Psoas muscle (tissue), 8 donors: ENCODE data around the gene GGT5. TPM values are rescaled to one million over a fixed set of nuclear protein-coding genes. Genes with fewer than 3 reads are reported as not detected.
A peak's percentile ranks its signal among the peaks of the same experiment; 100 is the strongest.
"Not testable (repeated sequence)": the region's sequence is repeated elsewhere in the genome, so short reads cannot be mapped to it uniquely, and the experiment has no call there.

ENCODE experiments used
- ATAC-seq, 4 donors: fragments of 200-7000 bp; cut with Tn5 transposase; one replicate each; pipeline ENCODE4 v1.9.1; 2020; ENCODE audit warnings: moderate library complexity in 3 of 4, mild to moderate bottlenecking in 2 of 4
- DNase-seq, 2 donors: peaks; one replicate each; pipeline ENCODE4 v3.0.0-alpha.2; 2020
- H3K27ac ChIP-seq: fragments of 200-600 bp; one replicate; pipeline ENCODE4 v1.8.0; 2022
- H3K27me3 ChIP-seq, 3 donors: fragments of 200-600 bp in 1 of 3; one replicate each; pipeline versions ENCODE4 v1.6.1 to v1.8.0; 2013 to 2022; ENCODE audit warnings: low read length in 2 of 3, mild to moderate bottlenecking in 2 of 3, moderate library complexity in 1 of 3; ENCODE audit not compliant: insufficient read depth in 3 of 3
- H3K36me3 ChIP-seq, 2 donors: fragments of 200-600 bp in 1 of 2; one replicate each; pipeline versions ENCODE4 v1.6.1 to v1.8.0; 2013 to 2022; ENCODE audit warnings: low read depth in 1 of 2, mild to moderate bottlenecking in 1 of 2, moderate library complexity in 1 of 2; ENCODE audit not compliant: insufficient read depth in 1 of 2
- H3K4me1 ChIP-seq: fragments of 200-600 bp; one replicate; pipeline ENCODE4 v1.8.0; 2022
- H3K4me3 ChIP-seq: fragments of 200-600 bp; one replicate; pipeline ENCODE4 v1.8.0; 2022; ENCODE audit warnings: mild to moderate bottlenecking
- H3K9me3 ChIP-seq: fragments of 200-600 bp; one replicate; pipeline ENCODE4 v1.8.0; 2022
- CTCF ChIP-seq: fragments of 200-600 bp; IDR thresholded peaks from one replicate; pipeline ENCODE4 v1.8.0; 2022; ENCODE audit warnings: antibody characterized with exemption
- WGBS, 3 donors: extraction: QIAGEN DNeasy Blood & Tissue Kit; methylation state at CpG; one replicate each; pipeline versions ENCODE4 v1.1.6 to v1.1.7; 2013; 5-methylcytosine and 5-hydroxymethylcytosine counted together
- intact Hi-C, 2 donors: fragments of 100-400 bp; cut with DNase I; formaldehyde crosslinking; loops; one replicate each; pipeline versions ENCODE4 v1.11.0 to v1.14.2; 2022
- polyA plus RNA-seq, 3 donors: library from polyadenylated mRNA; stranded (reverse); fragments of 200-250 nt; gene quantifications; one replicate each; pipeline ENCODE4 v1.2.3, GENCODE V29; 2013
- total RNA-seq, 4 donors: library from RNA; stranded (reverse); fragmentation: NEBNext Ultra II Directional in 2 of 4; extraction: Animal tissue kit (Norgen Biotek cat#: 25700) in 2 of 4; gene quantifications; one replicate each; pipeline versions ENCODE4 v1.2.1 to v1.2.4, GENCODE V29; 2021 to 2023
- donor health status: healthy with polysubstance abuse.
- donor health status: DM: no; HTN: no; CAD: no; lungs with moderate emphysema.
- donor health status: Bipolar disorder and iron deficiency.
- donor health status: healthy.
- donor health status: DM: yes; HTN: yes; CAD: no.
- donor health status: DM: no; HTN: no; CAD: no.
- donor health status: DM: no; HTN: no; CAD: no.
- donor health status: DM: yes; HTN: yes; CAD: no.

The GGT5 gene
- total and polyA plus RNA-seq, 7 donors = 7.3 to 13.7 (median 9.8) TPM

GRCh38 chr22:24183321-24184031 lies 61.4 kb downstream of the GGT5 start:
- peak; percentile 14 to 41 for DNase-seq
- intact Hi-C loops = no loop called here
- ATAC-seq = no peak

DNA sequence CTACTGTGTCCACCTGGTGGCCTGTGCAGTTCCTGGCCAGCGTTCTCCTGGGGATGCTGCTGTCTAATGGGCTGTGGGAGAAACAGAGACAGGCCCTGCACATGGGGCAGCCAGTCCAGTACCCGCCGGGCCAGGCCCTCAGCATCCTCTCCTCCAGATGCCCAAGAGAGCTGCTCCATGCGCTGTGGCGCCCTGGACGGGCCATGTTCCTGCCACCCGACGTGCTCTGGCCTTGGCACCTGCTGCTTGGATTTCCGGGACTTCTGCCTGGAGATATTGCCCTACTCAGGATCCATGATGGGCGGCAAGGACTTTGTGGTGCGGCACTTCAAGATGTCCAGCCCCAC lies 62.0 kb downstream of the GGT5 start:
- intact Hi-C loops, ATAC-seq, H3K36me3 ChIP-seq, H3K4me3 ChIP-seq, H3K4me1 ChIP-seq, H3K27ac ChIP-seq, H3K9me3 ChIP-seq, H3K27me3 ChIP-seq: not testable (repeated sequence)
- DNase-seq = peak; percentile 10 to 47
- WGBS, 3 donors = 75 to 89% (median 83%) methylated on average over 10 to 11 of the region's 11 CpGs

More at GRCh38 chr22:24183321-24184031, 61.4 kb downstream of the GGT5 start:
- no peaks in the 10 kb centered on the region for H3K9me3 ChIP-seq
- no peaks in the 10 kb centered on the region for H3K36me3 ChIP-seq
- no peak overlapping the region for H3K4me3 ChIP-seq
- TF ChIP-seq CTCF = no peak
- H3K4me1 ChIP-seq = no peaks in the 10 kb centered on the region
- no peak overlapping the region for H3K27ac ChIP-seq
- WGBS, 3 donors = 74 to 78% (median 77%) methylated on average over 22 to 24 of the region's 24 CpGs
- no peaks in the 10 kb centered on the region for H3K27me3 ChIP-seq

GRCh38 chr22:24181996-24182899 lies 62.6 kb downstream of the GGT5 start:
- H3K27me3 ChIP-seq = no peaks in the 10 kb centered on the region
- no peak for TF ChIP-seq CTCF
- intact Hi-C loops = no loop called here
- H3K9me3 ChIP-seq = no peaks in the 10 kb centered on the region
- WGBS, 3 donors = 72 to 81% (median 75%) methylated on average over 18 to 20 of the region's 20 CpGs
- H3K4me1 ChIP-seq = no peaks in the 10 kb centered on the region
- ATAC-seq (no peak), DNase-seq (peak; percentile 14 to 46)
- peak overlapping the region; percentile 30 for H3K4me3 ChIP-seq
- H3K27ac ChIP-seq = no peak overlapping the region
- H3K36me3 ChIP-seq = peaks cover 0 to 6% of the 10 kb centered on the region in 2 donors

DNA sequence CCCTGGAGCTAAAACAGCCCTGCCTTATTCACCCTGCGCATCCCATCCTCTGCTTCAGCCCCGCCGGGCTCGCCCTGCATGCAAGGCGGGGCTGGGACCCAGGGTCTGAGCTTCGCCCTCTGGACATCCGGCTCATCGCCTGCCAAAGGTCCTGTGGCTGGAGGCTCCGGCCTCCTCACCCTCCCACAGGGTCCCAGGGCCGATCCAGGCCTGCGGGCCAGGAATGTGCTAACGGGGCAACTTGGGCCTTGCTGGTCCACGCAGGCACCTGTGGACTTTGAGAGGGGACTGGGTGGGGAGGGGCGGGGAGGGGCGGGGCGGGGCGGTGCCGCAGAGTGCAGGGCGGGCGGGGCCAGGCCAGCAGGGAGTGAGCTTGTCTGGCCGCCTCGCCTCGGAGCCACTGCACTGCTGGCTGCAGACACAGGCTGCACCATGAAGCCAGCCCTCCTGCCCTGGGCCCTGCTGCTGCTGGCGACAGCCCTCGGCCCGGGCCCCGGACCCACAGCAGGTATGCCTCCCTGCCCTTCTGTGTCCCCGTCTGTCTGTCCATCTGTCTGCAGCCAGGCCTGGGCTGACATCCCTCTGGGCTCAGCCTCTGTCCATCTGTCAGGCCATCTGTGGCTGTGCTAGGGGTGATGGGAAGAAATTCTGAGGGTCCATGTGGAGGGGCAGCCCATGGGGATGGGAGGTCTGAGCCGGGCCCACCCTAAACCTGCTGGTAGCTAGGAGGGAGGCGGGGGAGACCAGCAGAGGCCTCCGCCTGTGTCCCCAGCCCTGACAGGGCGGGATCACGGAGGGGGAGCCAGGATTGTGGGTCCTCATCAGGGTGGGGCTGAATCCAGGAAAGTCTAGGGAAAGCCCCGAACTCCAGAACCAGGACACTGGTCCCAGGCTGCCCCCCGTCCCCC lies 63.5 kb downstream of the GGT5 start, which contains the start of gene SUSD2:
SUSD2 (plus strand) TSS at position 400 of the 908 bp plus-strand sequence; CDS start at position 433, 33 bp downstream.
- TF ChIP-seq CTCF = no peak
- Histone ChIP-seq H3K27me3 (no peaks in the 10 kb centered on the region), H3K36me3 (peaks cover 0 to 6% of the 10 kb centered on the region in 2 donors), H3K4me1 (no peaks in the 10 kb centered on the region), H3K4me3 (peak within 1 kb of the TSS; percentile 30), H3K9me3 (no peaks in the 10 kb centered on the region), H3K27ac (peak within 1 kb of the TSS; percentile 23)
- intact Hi-C loops = no loop called here
- DNase-seq (peak; percentile 47 to 62), ATAC-seq (peak; percentile 7 to 46 (median 22))
- 43 to 60% (median 48%) methylated on average over 28 to 35 of the region's 35 CpGs for WGBS, 3 donors
